HFFc6 (cell line): ENCODE results near the gene ACTN1. TPM values are rescaled to one million over a fixed set of nuclear protein-coding genes. Genes with fewer than 3 reads are reported as not detected.

Experiments used
- DNase-seq: peaks from one replicate; pipeline ENCODE4 v3.0.0-alpha.2; 2018
- H3K27ac Mint-ChIP-seq: 2 replicates; pipeline ENCODE4 v1.8.0; 2020; ENCODE audit warnings: mild to moderate bottlenecking, mixed read lengths
- H3K27me3 Mint-ChIP-seq: 2 replicates; pipeline ENCODE4 v1.8.0; 2021; ENCODE audit warnings: mild to moderate bottlenecking, moderate library complexity, mixed read lengths; ENCODE audit not compliant: insufficient read depth
- H3K36me3 Mint-ChIP-seq: 2 replicates; pipeline ENCODE4 v1.8.0; 2021; ENCODE audit warnings: low read depth, mixed read lengths
- H3K4me1 Mint-ChIP-seq: 2 replicates; pipeline ENCODE4 v1.8.0; 2020; ENCODE audit warnings: low read depth, mixed read lengths
- H3K4me3 Mint-ChIP-seq: 2 replicates; pipeline ENCODE4 v1.8.0; 2020; ENCODE audit warnings: mild to moderate bottlenecking, moderate library complexity, mixed read lengths
- H3K9me3 Mint-ChIP-seq: 2 replicates; pipeline ENCODE4 v1.8.0; 2020; ENCODE audit warnings: mild to moderate bottlenecking, mixed read lengths
- CTCF ChIP-seq: fragments of 200-600 bp; sonication (generic); IDR thresholded peaks from 2 replicates; pipeline ENCODE4 v1.5.0; 2021; ENCODE audit warnings: antibody characterized with exemption, mild to moderate bottlenecking
- total RNA-seq, 6 experiments: library from RNA; stranded (reverse); fragmentation: NEBNext Ultra II Directional; extraction: Animal tissue kit (Norgen Biotek cat#: 25700); gene quantifications; 2 replicates in 1 of 6; 3 replicates in 5 of 6; pipeline ENCODE4 v1.2.3, GENCODE V29; 2021

ACTN1 gene
- total RNA-seq, 6 experiments from 2014 or later: 749 to 847 (median 825) TPM

GRCh38 chr14:68873376-68873775, 105.7 kb downstream of the ACTN1 start:
- Mint-ChIP-seq H3K4me1 (peaks cover 21% of the 10 kb centered on the region), H3K27ac (peak overlapping the region; percentile 56), H3K4me3 (peak overlapping the region; percentile 24; the same call in 1 of the 2 replicates), H3K9me3 (no peaks in the 10 kb centered on the region), H3K27me3 (peaks cover 39% of the 10 kb centered on the region), H3K36me3 (peaks cover 75% of the 10 kb centered on the region)
- TF ChIP-seq CTCF: no peak
- no peak for DNase-seq

GRCh38 chr14:68871392-68871791, 107.7 kb downstream of the ACTN1 start:
- H3K36me3 Mint-ChIP-seq: peaks cover 61% of the 10 kb centered on the region
- TF ChIP-seq CTCF: no peak
- H3K9me3 Mint-ChIP-seq: no peaks in the 10 kb centered on the region
- H3K27me3 Mint-ChIP-seq: peaks cover 39% of the 10 kb centered on the region
- no peak overlapping the region; the same call in 1 of the 2 replicates for H3K27ac Mint-ChIP-seq
- H3K4me1 Mint-ChIP-seq: peaks cover 21% of the 10 kb centered on the region
- H3K4me3 Mint-ChIP-seq: no peak overlapping the region
- DNase-seq: no peak

- no peak for TF ChIP-seq CTCF
- no peak for DNase-seq
- Mint-ChIP-seq H3K4me1 (peaks cover 12% of the 10 kb centered on the region), H3K9me3 (peaks cover 8% of the 10 kb centered on the region), H3K27ac (no peak overlapping the region), H3K36me3 (peaks cover 29% of the 10 kb centered on the region), H3K4me3 (no peak overlapping the region), H3K27me3 (peaks cover 24% of the 10 kb centered on the region)
Measured at GRCh38 chr14:68866991-68867533, 112.0 kb downstream of the ACTN1 start.

- Mint-ChIP-seq H3K9me3 (peaks cover 8% of the 10 kb centered on the region), H3K4me3 (peak overlapping the region; percentile 17; the same call in 1 of the 2 replicates), H3K4me1 (peaks cover 5% of the 10 kb centered on the region), H3K27me3 (peaks cover 16% of the 10 kb centered on the region), H3K27ac (no peak overlapping the region), H3K36me3 (peaks cover 22% of the 10 kb centered on the region)
- DNase-seq: no peak
- no peak for TF ChIP-seq CTCF
Measured at GRCh38 chr14:68865542-68865941, 113.6 kb downstream of the ACTN1 start.

GRCh38 chr14:68864361-68864750, 114.7 kb downstream of the ACTN1 start:
- H3K4me3 Mint-ChIP-seq: peak overlapping the region; percentile 36; the same call in 1 of the 2 replicates
- H3K27me3 Mint-ChIP-seq: peaks cover 16% of the 10 kb centered on the region
- no peak for DNase-seq
- H3K4me1 Mint-ChIP-seq: peaks cover 5% of the 10 kb centered on the region; the same call in 1 of the 2 replicates
- H3K27ac Mint-ChIP-seq: peak overlapping the region; percentile 33
- peaks cover 22% of the 10 kb centered on the region for H3K36me3 Mint-ChIP-seq
- H3K9me3 Mint-ChIP-seq: peaks cover 8% of the 10 kb centered on the region
- TF ChIP-seq CTCF: no peak
